Right atrium auricular region (tissue), 2 donors: ENCODE measurements around the gene APOL2. TPM values are rescaled to one million over a fixed set of nuclear protein-coding genes. Genes with fewer than 3 reads are reported as not detected.

Source experiments
- DNase-seq: peaks from one replicate; pipeline ENCODE4 v3.0.0-alpha.2; 2019; ENCODE audit warnings: low spot score
- H3K27ac ChIP-seq, 2 donors: fragments of 200-600 bp; sonication (generic); 1 replicate in 1 of 2; 2 replicates in 1 of 2; pipeline ENCODE4 v1.5.1; 2016 to 2019
- H3K27me3 ChIP-seq, 2 donors: fragments of 200-600 bp; sonication (generic); one replicate each; pipeline versions ENCODE4 v1.5.1 to v1.6.0; 2017 to 2019
- H3K36me3 ChIP-seq: fragments of 200-600 bp; sonication (generic); one replicate; pipeline ENCODE4 v1.5.1; 2016
- H3K4me1 ChIP-seq, 2 donors: fragments of 200-600 bp; sonication (generic); one replicate each; pipeline versions ENCODE4 v1.5.1 to v1.6.0; 2017 to 2019
- H3K4me3 ChIP-seq, 2 donors: fragments of 200-600 bp; sonication (generic); 1 replicate in 1 of 2; 2 replicates in 1 of 2; pipeline ENCODE4 v1.5.1; 2017 to 2019; ENCODE audit warnings: mild to moderate bottlenecking in 1 of 2, moderate library complexity in 1 of 2
- H3K9me3 ChIP-seq, 2 donors: fragments of 200-600 bp; sonication (generic); one replicate each; pipeline ENCODE4 v1.5.1; 2019
- CTCF ChIP-seq, 2 donors: fragments of 200-600 bp; sonication (generic); IDR thresholded peaks; one replicate each; pipeline ENCODE4 v1.5.1; 2019; ENCODE audit warnings: antibody characterized with exemption in 2 of 2
- total RNA-seq, 2 donors: library from RNA; depleted of rRNA; stranded (reverse); fragments of >200 nt; gene quantifications; one replicate each; pipeline ENCODE4 v1.1.0, GENCODE V29; 2016

APOL2 gene
- total RNA-seq, 2 donors from 2014 or later: 25.4 to 25.7 TPM

GRCh38 chr22:36245805-36246356 lies 6.6 kb upstream of the APOL2 start:
- TF ChIP-seq CTCF (IDR thresholded peaks at IDR 0.05): no peak
- no peaks in the 10 kb centered on the region for H3K27me3 ChIP-seq
- H3K4me3 ChIP-seq: no peak overlapping the region
- no peak for DNase-seq
- H3K36me3 ChIP-seq: no peaks in the 10 kb centered on the region
- H3K9me3 ChIP-seq: no peaks in the 10 kb centered on the region
- peak overlapping the region in 1 of 2 donors; percentile 67 for H3K27ac ChIP-seq
- H3K4me1 ChIP-seq: peaks cover 0 to 18% of the 10 kb centered on the region in 2 donors

GRCh38 chr22:36244522-36245391 lies 5.4 kb upstream of the APOL2 start:
- DNase-seq: no peak
- H3K4me3 ChIP-seq: no peak overlapping the region
- H3K27me3 ChIP-seq: no peaks in the 10 kb centered on the region
- TF ChIP-seq CTCF (IDR thresholded peaks at IDR 0.05): no peak
- peaks cover 0 to 21% of the 10 kb centered on the region in 2 donors for H3K4me1 ChIP-seq
- no peaks in the 10 kb centered on the region for H3K36me3 ChIP-seq
- H3K27ac ChIP-seq: peak overlapping the region; percentile 60 to 67
- no peaks in the 10 kb centered on the region for H3K9me3 ChIP-seq

- Histone ChIP-seq H3K36me3 (no peaks in the 10 kb centered on the region), H3K9me3 (no peaks in the 10 kb centered on the region), H3K27me3 (no peaks in the 10 kb centered on the region), H3K27ac (peak overlapping the region; percentile 60 to 67), H3K4me1 (peaks cover 0 to 24% of the 10 kb centered on the region in 2 donors), H3K4me3 (no peak overlapping the region)
- TF ChIP-seq CTCF (IDR thresholded peaks at IDR 0.05): no peak
- no peak for DNase-seq
These were observed 4.7 kb upstream of the APOL2 start for GRCh38 chr22:36243986-36244385.

GRCh38 chr22:36239150-36239400 lies 252 bp downstream of the APOL2 start:
- TF ChIP-seq CTCF (IDR thresholded peaks at IDR 0.05): no peak
- Histone ChIP-seq H3K9me3 (no peaks in the 10 kb centered on the region), H3K4me1 (peaks cover 0 to 59% of the 10 kb centered on the region in 2 donors), H3K27me3 (no peaks in the 10 kb centered on the region), H3K4me3 (peak overlapping the region; percentile 55 to 68), H3K36me3 (peaks cover 9% of the 10 kb centered on the region), H3K27ac (peak overlapping the region; percentile 90 to 92)
- no peak for DNase-seq

- Histone ChIP-seq H3K4me1 (peaks cover 0 to 54% of the 10 kb centered on the region in 2 donors), H3K27ac (peak overlapping the region; percentile 90 to 92), H3K9me3 (no peaks in the 10 kb centered on the region), H3K4me3 (peak overlapping the region; percentile 55 to 68), H3K36me3 (peaks cover 9% of the 10 kb centered on the region), H3K27me3 (no peaks in the 10 kb centered on the region)
- DNase-seq: no peak
- TF ChIP-seq CTCF (IDR thresholded peaks at IDR 0.05): no peak
These were observed 766 bp downstream of the APOL2 start for GRCh38 chr22:36238373-36239149.
